K562 (cell line): ENCODE measurements around the gene MERTK. TPM values are rescaled to one million over a fixed set of nuclear protein-coding genes. Genes with fewer than 3 reads are reported as not detected.
A peak's percentile ranks its signal among the peaks of the same experiment; 100 is the strongest.

Experiments used
- AFF1 ChIP-seq, 2 experiments: fragments of 450-650 bp; IDR thresholded peaks; 2 replicates each; pipeline ENCODE4 v1.6.1; 2018; ENCODE audit warnings: mild to moderate bottlenecking in 2 of 2, low read depth in 1 of 2; ENCODE audit not compliant: partially characterized antibody in 2 of 2
- FOXP4 ChIP-seq: sonication (generic); formaldehyde crosslinking; IDR thresholded peaks from 2 replicates; pipeline ENCODE4 v1.8.0; 2022; ENCODE audit warnings: mild to moderate bottlenecking, missing genetic modification reagents, borderline replicate concordance
- HMGXB4 ChIP-seq: sonication (generic); formaldehyde crosslinking; IDR thresholded peaks from 2 replicates; pipeline ENCODE4 v1.8.1; 2023; ENCODE audit warnings: mild to moderate bottlenecking, missing genetic modification reagents
- KLF1 ChIP-seq: fragments of 450-650 bp; IDR thresholded peaks from 2 replicates; pipeline ENCODE4 v1.6.1; 2016; ENCODE audit warnings: missing genetic modification characterization, missing compliant biosample characterization
- MAFK ChIP-seq: IDR thresholded peaks from 2 replicates; pipeline ENCODE4 v1.6.1; 2011; ENCODE audit warnings: low read length, improper control_type of control experiment
- NELFE ChIP-seq: IDR thresholded peaks from 2 replicates; pipeline ENCODE4 v1.6.1; 2011; ENCODE audit warnings: mild to moderate bottlenecking; ENCODE audit not compliant: insufficient read depth, insufficient read length
- SMARCE1 ChIP-seq: fragments of 450-650 bp; IDR thresholded peaks from 2 replicates; pipeline ENCODE4 v1.7.1; 2016; ENCODE audit warnings: mild to moderate bottlenecking
- XRCC3 ChIP-seq: fragments of 450-650 bp; IDR thresholded peaks from 2 replicates; pipeline ENCODE4 v1.6.1; 2017; ENCODE audit warnings: mild to moderate bottlenecking, moderate library complexity
- ZKSCAN8 ChIP-seq: fragments of 200-800 bp; sonication (Bioruptor generic); IDR thresholded peaks from 2 replicates; pipeline ENCODE4 v1.6.1; 2016; ENCODE audit warnings: missing genetic modification characterization, missing compliant biosample characterization
- ZMIZ1 ChIP-seq, 2 experiments: fragments of 150-350 bp in 1 of 2; IDR thresholded peaks; 2 replicates each; pipeline ENCODE4 v1.6.1; 2012 to 2016; ENCODE audit warnings: low read depth in 2 of 2, low read length in 2 of 2, mild to moderate bottlenecking in 1 of 2, moderate library complexity in 1 of 2
- ZNF274 ChIP-seq: IDR thresholded peaks from 2 replicates; pipeline ENCODE4 v1.6.1; 2011; ENCODE audit warnings: low read depth, mild to moderate bottlenecking, low read length, moderate library complexity, borderline replicate concordance
- ZNF398 ChIP-seq: fragments of 250-450 bp; sonication (Bioruptor Pico); IDR thresholded peaks from 2 replicates; pipeline ENCODE4 v1.8.0; 2021; ENCODE audit warnings: moderate library complexity, mild to moderate bottlenecking, inconsistent platforms
- ZSCAN32 ChIP-seq: fragments of 450-650 bp; formaldehyde crosslinking; IDR thresholded peaks from 2 replicates; pipeline ENCODE4 v1.4.0; 2020; ENCODE audit warnings: mild to moderate bottlenecking, moderate library complexity
- polyA plus RNA-seq, 8 experiments: library from polyadenylated mRNA; depleted of rRNA in 4 of 8; stranded (reverse) in 5 of 8; unstranded in 3 of 8; fragments of >200 nt; fragmentation: Nextera tagmentation in 2 of 8; fragmentation: Illumina TruSeq in 1 of 8; extraction: Ambion mirVana in 2 of 8; extraction: Trizol in 1 of 8; gene quantifications; 2 replicates each; pipeline versions ENCODE4 v1.2.1 to v1.2.3, GENCODE V29; 2011 to 2014; ENCODE audit warnings: inconsistent platforms in 1 of 8, missing spikeins in 1 of 8
- total RNA-seq, 7 experiments: library from RNA; depleted of rRNA in 6 of 7; stranded (reverse); fragments of >200 nt in 6 of 7; fragmentation: Illumina TruSeq in 2 of 7; extraction: Trizol in 2 of 7; gene quantifications; 2 replicates each; pipeline versions ENCODE4 v1.2.1 to v1.2.3, GENCODE V29; 2011 to 2021; ENCODE audit warnings: low replicate concordance in 1 of 7

Gene MERTK
- total and polyA plus RNA-seq, 9 of the 15 experiments (the other 6 are each of a cell fraction or from before 2014, with no cell fraction given) = 0.23 to 1.6 (median 0.74) TPM

GRCh38 chr2:112026509-112026908 is 128.1 kb downstream of the MERTK start (continued):
- TF ChIP-seq NELFE (no peak), ZSCAN32 (CRISPR knock-in tag) (no peak), SMARCE1 (peak; percentile 78), ZKSCAN8 (CRISPR knock-in tag) (no peak), HMGXB4 (CRISPR knock-in tag) (no peak), FOXP4 (CRISPR knock-in tag) (no peak), KLF1 (tag) (no peak), ZNF274 (no peak), XRCC3 (no peak), ZMIZ1 (IDR thresholded peaks at IDR 0.05; ENCODE audit: low read depth in 2 of 2, low read length in 2 of 2) (peak in 1 of 2 experiments; percentile 55; a peak in 1 of 4 replicates), MAFK (no peak), ZNF398 (CRISPR knock-in tag) (no peak), AFF1 (IDR thresholded peaks at IDR 0.05; ENCODE audit: low read depth in 1 of 2, partially characterized antibody in 2 of 2) (peak in 1 of 2 experiments; percentile 32)
